ENCODE measurements around the gene PDSS2. TPM values are rescaled to one million over a fixed set of nuclear protein-coding genes. Genes with fewer than 3 reads are reported as not detected.

Gene PDSS2
- total and polyA plus RNA-seq, 9 of the 15 experiments (the other 6 are each of a cell fraction or from before 2014, with no cell fraction given): 5.8 to 21.1 (median 12.0) TPM

- TF ChIP-seq CLOCK (CRISPR knock-in tag; IDR thresholded peaks at IDR 0.05; ENCODE audit: borderline replicate concordance) (no peak), ZNF324 (CRISPR knock-in tag; IDR thresholded peaks at IDR 0.05) (no peak), USF1 (CRISPR knock-in tag; IDR thresholded peaks at IDR 0.05) (no peak), THRA (IDR thresholded peaks at IDR 0.05) (no peak), ZNF121 (CRISPR knock-in tag; conservative IDR thresholded peaks at IDR 0.05) (no peak), ZFP1 (CRISPR knock-in tag; IDR thresholded peaks at IDR 0.05) (no peak), CBFA2T3 (IDR thresholded peaks at IDR 0.05) (no peak), COPS2 (conservative IDR thresholded peaks at IDR 0.05) (no peak)
These were observed 24.6 kb downstream of the PDSS2 start (continued) for GRCh38 chr6:107434812-107435211.
